Hepatocyte (in vitro differentiated cells): ENCODE measurements around the gene CMTM7. TPM values are rescaled to one million over a fixed set of nuclear protein-coding genes. Genes with fewer than 3 reads are reported as not detected.
"Not testable (repeated sequence)": the region's sequence is repeated elsewhere in the genome, so short reads cannot be mapped to it uniquely, and the experiment has no call there.

Source experiments
- DNase-seq: peaks from one replicate; pipeline ENCODE4 v3.0.0-alpha.2; 2016; ENCODE audit warnings: low spot score
- H2AFZ ChIP-seq: fragments of 200-600 bp; sonication (generic); 2 replicates; pipeline ENCODE4 v1.6.0; 2016; ENCODE audit warnings: antibody characterized with exemption, mild to moderate bottlenecking
- H3K27ac ChIP-seq: fragments of 200-600 bp; sonication (generic); 2 replicates; pipeline ENCODE4 v1.5.1; 2016; ENCODE audit warnings: mild to moderate bottlenecking
- H3K27me3 ChIP-seq: fragments of 200-600 bp; sonication (generic); 2 replicates; pipeline ENCODE4 v1.6.1; 2016
- H3K36me3 ChIP-seq: fragments of 200-600 bp; sonication (generic); replicated peaks from 2 replicates; pipeline ENCODE4 v1.5.1; 2016; ENCODE audit warnings: low read depth; ENCODE audit not compliant: insufficient read depth
- H3K4me1 ChIP-seq: fragments of 200-600 bp; sonication (generic); 2 replicates; pipeline ENCODE4 v1.5.1; 2016; ENCODE audit warnings: mild to moderate bottlenecking, moderate library complexity; ENCODE audit not compliant: insufficient read depth
- H3K4me2 ChIP-seq: fragments of 200-600 bp; sonication (generic); 2 replicates; pipeline ENCODE4 v1.6.0; 2016
- H3K4me3 ChIP-seq: fragments of 200-600 bp; sonication (generic); 2 replicates; pipeline ENCODE4 v1.5.1; 2016; ENCODE audit warnings: mild to moderate bottlenecking
- H3K79me2 ChIP-seq: fragments of 200-600 bp; sonication (generic); 2 replicates; pipeline ENCODE4 v1.6.0; 2017; ENCODE audit warnings: mild to moderate bottlenecking
- H3K9me2 ChIP-seq: fragments of 200-600 bp; sonication (generic); replicated peaks from 2 replicates; pipeline ENCODE4 v1.6.0; 2017; ENCODE audit warnings: mild to moderate bottlenecking; ENCODE audit not compliant: insufficient read depth
- H3K9me3 ChIP-seq: fragments of 200-600 bp; sonication (generic); 2 replicates; pipeline ENCODE4 v1.5.1; 2016; ENCODE audit warnings: low read depth, mild to moderate bottlenecking
- H4K20me1 ChIP-seq: fragments of 200-600 bp; sonication (generic); 2 replicates; pipeline ENCODE4 v1.6.0; 2016; ENCODE audit warnings: mild to moderate bottlenecking; ENCODE audit not compliant: insufficient read depth, poor library complexity, severe bottlenecking
- EZH2 ChIP-seq: fragments of 200-600 bp; sonication (generic); IDR thresholded peaks from 2 replicates; pipeline ENCODE4 v1.6.1; 2016; ENCODE audit warnings: antibody characterized with exemption, mild to moderate bottlenecking, borderline replicate concordance
- EZH2phosphoT487 ChIP-seq: fragments of 200-600 bp; sonication (generic); IDR thresholded peaks from one replicate; pipeline ENCODE4 v1.6.1; 2018; ENCODE audit warnings: antibody characterized with exemption, mild to moderate bottlenecking, low read depth, moderate library complexity; ENCODE audit not compliant: unreplicated experiment, severe bottlenecking
- WGBS: methylation state at CpG from one replicate; pipeline ENCODE4 v1.1.6; 2016; ENCODE audit warnings: low lambda C conversion rate; ENCODE audit errors: missing lambda C conversion rate; 5-methylcytosine and 5-hydroxymethylcytosine counted together
- polyA plus RNA-seq: library from polyadenylated mRNA; unstranded; fragments of >200 nt; fragmentation: Nextera tagmentation; extraction: Ambion mirVana; gene quantifications from 2 replicates; pipeline ENCODE4 v1.2.1, GENCODE V29; 2016
- total RNA-seq: library from RNA; depleted of rRNA; stranded (reverse); fragments of >200 nt; gene quantifications from 2 replicates; pipeline ENCODE4 v1.2.3, GENCODE V29; 2014
- TF ChIP-seq, protein P1 (sequence below): fragments of 200-600 bp; sonication (generic); IDR thresholded peaks from 2 replicates; pipeline ENCODE4 v1.5.1; 2016; ENCODE audit warnings: antibody characterized with exemption, mild to moderate bottlenecking; ENCODE audit not compliant: poor library complexity

Gene CMTM7
- total and polyA plus RNA-seq, 2 experiments from 2014 or later, result 6.1 to 63.0 TPM

DNA sequence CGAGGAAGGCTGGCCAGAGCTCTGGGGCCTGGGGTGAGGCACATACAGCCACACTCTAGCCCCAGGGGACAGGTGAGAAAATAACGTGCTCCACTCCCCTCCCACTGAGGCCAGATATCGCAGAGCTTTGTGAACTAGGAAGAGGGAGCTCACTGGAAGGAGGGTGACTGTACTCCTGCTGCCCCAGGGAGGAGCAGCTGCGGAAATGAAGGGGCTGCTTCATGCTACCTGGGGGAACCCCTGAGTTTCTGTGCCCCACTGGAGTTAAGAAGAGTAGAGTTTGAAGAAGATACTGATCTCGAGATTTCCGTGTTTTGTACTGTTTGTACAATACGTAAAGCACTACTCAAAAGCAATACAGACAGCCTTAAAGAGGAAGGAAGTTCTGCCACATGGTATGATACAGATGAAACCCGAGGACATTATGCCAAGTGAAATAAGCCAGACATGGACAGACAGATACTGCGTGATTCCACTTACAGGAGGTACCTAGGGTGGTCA lies 66.4 kb downstream of the CMTM7 start:
- Histone ChIP-seq H4K20me1 (no peaks in the 10 kb centered on the region), H3K9me2 (no peaks in the 10 kb centered on the region), H2AFZ (no peak overlapping the region), H3K4me2 (no peak overlapping the region), H3K27ac (no peak overlapping the region), H3K27me3 (no peaks in the 10 kb centered on the region), H3K79me2 (no peaks in the 10 kb centered on the region), H3K4me3 (no peak overlapping the region), H3K9me3 (no peaks in the 10 kb centered on the region), H3K36me3 (no peaks in the 10 kb centered on the region), H3K4me1 (peaks cover 14% of the 10 kb centered on the region)
- no peak for DNase-seq
- 69% methylated on average over 9 of the region's 9 CpGs for WGBS
- no peak for TF ChIP-seq EZH2phosphoT487
- TF ChIP-seq, protein P1, sequence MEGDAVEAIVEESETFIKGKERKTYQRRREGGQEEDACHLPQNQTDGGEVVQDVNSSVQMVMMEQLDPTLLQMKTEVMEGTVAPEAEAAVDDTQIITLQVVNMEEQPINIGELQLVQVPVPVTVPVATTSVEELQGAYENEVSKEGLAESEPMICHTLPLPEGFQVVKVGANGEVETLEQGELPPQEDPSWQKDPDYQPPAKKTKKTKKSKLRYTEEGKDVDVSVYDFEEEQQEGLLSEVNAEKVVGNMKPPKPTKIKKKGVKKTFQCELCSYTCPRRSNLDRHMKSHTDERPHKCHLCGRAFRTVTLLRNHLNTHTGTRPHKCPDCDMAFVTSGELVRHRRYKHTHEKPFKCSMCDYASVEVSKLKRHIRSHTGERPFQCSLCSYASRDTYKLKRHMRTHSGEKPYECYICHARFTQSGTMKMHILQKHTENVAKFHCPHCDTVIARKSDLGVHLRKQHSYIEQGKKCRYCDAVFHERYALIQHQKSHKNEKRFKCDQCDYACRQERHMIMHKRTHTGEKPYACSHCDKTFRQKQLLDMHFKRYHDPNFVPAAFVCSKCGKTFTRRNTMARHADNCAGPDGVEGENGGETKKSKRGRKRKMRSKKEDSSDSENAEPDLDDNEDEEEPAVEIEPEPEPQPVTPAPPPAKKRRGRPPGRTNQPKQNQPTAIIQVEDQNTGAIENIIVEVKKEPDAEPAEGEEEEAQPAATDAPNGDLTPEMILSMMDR, result no peak
- TF ChIP-seq EZH2, result no peak

DNA sequence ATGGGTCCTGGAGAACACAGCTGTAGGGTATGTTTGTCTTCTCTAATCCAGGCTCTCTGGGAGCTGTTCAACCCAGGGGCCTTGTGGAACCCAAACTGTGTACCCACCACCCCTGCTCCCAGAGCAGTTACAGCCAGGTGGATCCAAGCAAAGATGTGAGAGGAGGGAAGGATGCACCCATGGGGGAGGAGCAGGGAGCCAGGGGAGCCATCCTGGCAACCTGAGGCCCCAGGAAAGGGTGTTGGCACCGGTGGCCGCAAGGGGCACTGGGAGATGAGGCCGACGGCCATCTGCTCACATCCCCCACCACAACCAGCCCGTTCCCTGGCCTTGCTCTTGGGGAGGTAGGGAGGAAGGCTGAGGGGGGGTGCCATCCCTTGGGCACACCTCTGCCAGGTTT lies 67.8 kb downstream of the CMTM7 start:
- no peaks in the 10 kb centered on the region for H3K79me2 ChIP-seq
- 95% methylated on average over 5 of the region's 5 CpGs for WGBS
- no peaks in the 10 kb centered on the region for H3K9me2 ChIP-seq
- peaks cover 14% of the 10 kb centered on the region for H3K4me1 ChIP-seq
- H3K9me3 ChIP-seq, result no peaks in the 10 kb centered on the region
- H3K4me3 ChIP-seq, result no peak overlapping the region
- no peak overlapping the region for H3K27ac ChIP-seq
- TF ChIP-seq EZH2phosphoT487 (no peak), EZH2 (no peak)
- TF ChIP-seq, protein P1, result no peak
- no peaks in the 10 kb centered on the region for H3K27me3 ChIP-seq
- H4K20me1 ChIP-seq, result no peaks in the 10 kb centered on the region
- no peak for DNase-seq
- no peaks in the 10 kb centered on the region for H3K36me3 ChIP-seq
- H3K4me2 ChIP-seq, result no peak overlapping the region
- H2AFZ ChIP-seq, result no peak overlapping the region

DNA sequence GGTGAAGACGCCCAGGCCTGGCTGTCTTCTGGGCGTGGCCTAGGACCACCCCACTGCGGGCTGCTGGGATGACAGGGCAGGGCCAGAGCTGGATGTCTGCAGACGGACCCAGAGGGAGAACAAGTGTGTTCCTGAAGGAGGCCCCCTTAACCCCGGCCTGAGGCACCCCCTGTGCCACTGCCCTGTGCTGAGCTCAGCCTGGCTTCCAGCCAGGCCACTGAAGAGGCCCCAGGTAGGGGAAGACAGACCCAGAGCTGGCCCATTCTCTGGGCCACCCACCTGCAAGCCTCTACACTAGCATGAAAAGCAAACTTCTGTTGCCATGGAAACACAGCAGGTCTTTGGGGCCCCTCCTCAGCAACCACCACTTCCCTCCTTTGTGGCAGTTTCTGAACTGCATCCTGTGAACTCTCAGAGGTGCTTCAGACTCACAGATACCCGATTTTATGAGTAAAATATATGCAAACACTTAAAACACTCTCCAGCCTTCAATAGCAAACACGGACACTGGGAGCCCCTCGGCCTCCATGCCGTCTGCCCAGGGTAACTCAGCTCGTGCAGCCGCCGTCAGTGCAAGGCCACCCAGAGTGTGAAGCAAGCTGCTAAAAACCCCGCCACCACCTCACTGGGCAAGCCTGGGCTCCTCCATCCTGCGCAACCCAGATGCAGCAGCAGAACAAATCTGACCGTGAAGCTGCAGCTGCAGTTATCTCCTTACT lies 68.5 kb downstream of the CMTM7 start:
- H4K20me1 ChIP-seq, result no peaks in the 10 kb centered on the region
- H3K36me3 ChIP-seq, result no peaks in the 10 kb centered on the region
- H3K4me1 ChIP-seq, result peaks cover 14% of the 10 kb centered on the region
- TF ChIP-seq, protein P1, result no peak
- no peak for TF ChIP-seq EZH2phosphoT487
- no peak for TF ChIP-seq EZH2
- H3K79me2 ChIP-seq, result no peaks in the 10 kb centered on the region
- no peaks in the 10 kb centered on the region for H3K27me3 ChIP-seq
- no peaks in the 10 kb centered on the region for H3K9me2 ChIP-seq
- DNase-seq, result peak; percentile 28
- no peak overlapping the region for H2AFZ ChIP-seq
- 42% methylated on average over 15 of the region's 15 CpGs for WGBS
- H3K27ac ChIP-seq, result no peak overlapping the region
- H3K4me2 ChIP-seq, result no peak overlapping the region
- no peaks in the 10 kb centered on the region for H3K9me3 ChIP-seq
- no peak overlapping the region for H3K4me3 ChIP-seq

DNA sequence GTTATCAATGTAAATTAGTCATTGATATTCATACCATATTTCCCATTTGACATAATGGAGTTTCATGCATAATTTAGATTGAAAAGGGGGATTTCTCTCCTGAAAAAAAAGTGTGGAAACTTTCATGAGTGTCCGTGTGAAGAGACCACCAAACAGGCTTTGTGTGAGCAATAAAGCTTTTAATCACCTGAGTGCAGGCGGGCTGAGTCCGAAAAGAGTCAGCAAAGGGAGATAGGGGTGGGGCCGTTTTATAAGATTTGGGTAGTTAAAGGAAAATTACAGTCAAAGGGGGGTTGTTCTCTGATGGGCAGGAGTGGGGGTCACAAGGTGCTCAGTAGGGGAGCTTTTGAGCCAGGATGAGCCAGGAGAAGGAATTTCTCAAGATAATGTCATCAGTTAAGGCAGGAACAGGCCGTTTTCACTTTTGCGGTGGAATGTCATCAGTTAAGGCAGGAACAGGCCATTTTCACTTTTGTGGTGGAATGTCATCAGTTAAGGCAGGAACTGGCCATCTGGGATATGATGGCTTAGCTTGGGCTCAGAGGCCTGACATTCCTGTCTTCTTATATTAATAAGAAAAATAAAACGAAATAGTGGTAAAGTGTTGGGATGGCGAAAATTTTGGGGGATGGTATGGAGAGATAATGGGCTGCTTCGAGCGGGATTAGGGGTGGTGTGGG lies 69.3 kb downstream of the CMTM7 start:
- H3K36me3 ChIP-seq, H3K79me2 ChIP-seq, DNase-seq, H3K4me2 ChIP-seq, H3K9me2 ChIP-seq, H3K27me3 ChIP-seq, H3K4me3 ChIP-seq, H3K9me3 ChIP-seq, H4K20me1 ChIP-seq, H2AFZ ChIP-seq: not testable (repeated sequence)
- H3K4me1 ChIP-seq, result peaks cover 14% of the 10 kb centered on the region
- WGBS, result 59% methylated on average over 10 of the region's 10 CpGs
- peak overlapping the region; percentile 1 for H3K27ac ChIP-seq

DNA sequence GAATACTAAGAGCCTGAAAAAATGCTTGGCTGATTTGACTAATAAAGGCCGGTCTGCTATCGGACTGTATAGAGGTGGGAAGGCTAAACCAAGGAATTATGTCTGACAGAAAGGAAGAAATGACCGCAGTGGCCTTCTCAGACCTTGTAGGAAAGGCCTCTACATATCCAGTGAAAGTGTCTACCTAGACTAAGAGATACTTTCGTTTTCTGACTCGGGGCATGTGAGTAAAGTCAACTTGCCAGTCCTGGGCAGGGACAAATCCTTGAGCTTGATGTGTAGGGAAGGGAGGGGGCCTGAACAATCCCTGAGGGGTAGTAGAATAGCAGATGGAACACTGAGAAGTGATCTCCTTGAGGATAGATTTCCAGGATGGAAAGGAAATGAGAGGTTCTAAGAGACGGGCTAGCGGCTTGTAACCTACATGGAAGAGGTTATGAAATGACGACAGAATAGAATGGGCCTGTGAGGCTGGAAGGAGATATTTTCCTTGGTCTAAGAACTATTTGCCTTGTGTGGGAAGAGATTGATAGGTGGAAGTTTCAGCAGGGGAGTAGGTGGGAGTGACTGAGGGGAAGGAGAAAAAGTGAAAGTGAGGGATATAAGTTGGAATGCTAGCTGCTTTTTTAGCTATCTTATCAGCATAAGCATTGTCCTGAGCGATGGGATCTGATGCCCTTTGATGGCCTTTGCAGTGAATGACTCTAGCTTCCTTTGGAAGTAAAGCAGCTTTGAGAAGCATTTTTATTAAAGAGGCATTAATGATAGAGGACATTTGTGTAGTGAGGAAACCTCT lies 70.7 kb downstream of the CMTM7 start:
- Histone ChIP-seq H3K4me1 (peaks cover 14% of the 10 kb centered on the region), H3K27ac (peak overlapping the region; percentile 15), H3K4me2 (peak overlapping the region; percentile 52)
- H4K20me1 ChIP-seq, H2AFZ ChIP-seq, H3K79me2 ChIP-seq, H3K9me2 ChIP-seq, DNase-seq, H3K27me3 ChIP-seq, H3K36me3 ChIP-seq, H3K4me3 ChIP-seq, H3K9me3 ChIP-seq: not testable (repeated sequence)
- 70% methylated on average over 9 of the region's 9 CpGs for WGBS
